ENCODE data around the gene STPG1. TPM values are rescaled to one million over a fixed set of nuclear protein-coding genes. Genes with fewer than 3 reads are reported as not detected.

STPG1 gene
- total RNA-seq, 2 experiments from 2014 or later: 1.8 to 2.4 TPM

DNA sequence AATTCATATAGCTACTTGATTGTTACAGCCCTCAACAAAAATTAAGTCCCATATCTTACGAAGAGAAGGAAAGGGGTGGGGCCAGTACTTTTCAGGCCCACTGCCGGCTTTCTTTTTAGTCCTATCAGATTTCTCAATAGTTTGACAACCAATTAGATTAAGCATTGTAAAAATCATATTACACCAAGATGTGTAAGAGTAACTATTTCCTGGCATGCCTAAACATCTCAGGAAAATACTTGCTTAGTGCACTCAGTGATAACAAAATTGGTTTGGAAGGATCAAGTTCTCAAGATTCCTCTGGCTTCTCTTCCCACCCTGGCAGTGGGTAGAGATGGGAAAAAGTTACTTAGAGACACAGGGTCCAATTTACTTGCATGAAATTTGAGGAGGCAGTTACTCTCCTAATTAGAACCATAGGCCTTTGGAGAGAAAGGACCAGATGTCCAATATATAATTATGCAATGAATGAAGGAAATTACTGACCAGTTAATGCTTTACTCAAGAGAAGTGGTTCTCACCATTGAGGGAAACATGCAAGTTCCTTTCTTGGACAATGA, 30.1 kb downstream of the STPG1 start:
- TF ChIP-seq, protein P1, sequence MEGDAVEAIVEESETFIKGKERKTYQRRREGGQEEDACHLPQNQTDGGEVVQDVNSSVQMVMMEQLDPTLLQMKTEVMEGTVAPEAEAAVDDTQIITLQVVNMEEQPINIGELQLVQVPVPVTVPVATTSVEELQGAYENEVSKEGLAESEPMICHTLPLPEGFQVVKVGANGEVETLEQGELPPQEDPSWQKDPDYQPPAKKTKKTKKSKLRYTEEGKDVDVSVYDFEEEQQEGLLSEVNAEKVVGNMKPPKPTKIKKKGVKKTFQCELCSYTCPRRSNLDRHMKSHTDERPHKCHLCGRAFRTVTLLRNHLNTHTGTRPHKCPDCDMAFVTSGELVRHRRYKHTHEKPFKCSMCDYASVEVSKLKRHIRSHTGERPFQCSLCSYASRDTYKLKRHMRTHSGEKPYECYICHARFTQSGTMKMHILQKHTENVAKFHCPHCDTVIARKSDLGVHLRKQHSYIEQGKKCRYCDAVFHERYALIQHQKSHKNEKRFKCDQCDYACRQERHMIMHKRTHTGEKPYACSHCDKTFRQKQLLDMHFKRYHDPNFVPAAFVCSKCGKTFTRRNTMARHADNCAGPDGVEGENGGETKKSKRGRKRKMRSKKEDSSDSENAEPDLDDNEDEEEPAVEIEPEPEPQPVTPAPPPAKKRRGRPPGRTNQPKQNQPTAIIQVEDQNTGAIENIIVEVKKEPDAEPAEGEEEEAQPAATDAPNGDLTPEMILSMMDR (IDR thresholded peaks at IDR 0.05): no peak
- Mint-ChIP-seq H3K4me1 (ENCODE audit: low read depth) (no peaks in the 10 kb centered on the region), H3K27ac (no peak overlapping the region), H3K9me3 (no peaks in the 10 kb centered on the region), H3K36me3 (ENCODE audit: low read depth) (peaks cover 49% of the 10 kb centered on the region), H3K4me3 (no peak overlapping the region), H3K27me3 (no peaks in the 10 kb centered on the region)
- DNase-seq: no peak
- H3K27me3 ChIP-seq (ENCODE audit: control insufficient read depth in 1 of 2, insufficient read depth in 2 of 2, low read length in 2 of 2): no peaks in the 10 kb centered on the region
- no peak overlapping the region for H3K27ac ChIP-seq (ENCODE audit: low read depth in 1 of 2, low read length in 2 of 2)
- intact Hi-C loops (cut with DNase I, micrococcal nuclease): no loop called here
- no peak overlapping the region for H3K4me3 ChIP-seq (ENCODE audit: low read length)
- no peak for ATAC-seq (ENCODE audit: poor library complexity)
- no peaks in the 10 kb centered on the region for H3K9me3 ChIP-seq (ENCODE audit: control insufficient read depth in 1 of 2, insufficient read depth in 1 of 2, low read length in 2 of 2)
- CTCF ChIA-PET: no interaction called here
- peaks cover 27% of the 10 kb centered on the region for H3K4me1 ChIP-seq (ENCODE audit: insufficient read depth, low read length)
- POLR2A ChIA-PET: no interaction called here
- no peaks in the 10 kb centered on the region for H3K36me3 ChIP-seq (ENCODE audit: insufficient read depth, low read length)

DNA sequence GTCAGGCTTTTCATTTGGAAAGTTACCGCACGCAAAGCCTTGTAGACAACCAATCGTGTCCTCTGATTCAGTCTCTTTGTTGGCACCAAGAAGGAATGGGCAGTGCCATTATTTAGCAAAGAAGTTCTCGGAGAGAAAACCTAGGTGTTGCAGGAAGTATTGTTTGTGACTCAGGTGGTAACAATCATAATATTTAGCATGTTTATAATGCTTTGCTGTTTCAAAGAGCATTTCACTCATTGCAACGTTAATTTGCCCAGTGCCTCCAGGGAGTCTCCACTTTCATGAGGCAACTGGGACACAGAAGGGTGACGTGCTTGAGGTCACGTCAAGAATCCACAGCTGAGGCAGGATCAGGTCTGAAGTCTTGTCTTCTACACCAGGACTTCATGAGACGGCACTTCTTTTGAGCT, 31.4 kb downstream of the STPG1 start:
- ChIA-PET CTCF (no interaction called here), POLR2A (no interaction called here)
- DNase-seq: no peak
- H3K27me3 ChIP-seq (ENCODE audit: control insufficient read depth in 1 of 2, insufficient read depth in 2 of 2, low read length in 2 of 2): no peaks in the 10 kb centered on the region
- no peaks in the 10 kb centered on the region for H3K9me3 ChIP-seq (ENCODE audit: control insufficient read depth in 1 of 2, insufficient read depth in 1 of 2, low read length in 2 of 2)
- Mint-ChIP-seq H3K9me3 (no peaks in the 10 kb centered on the region), H3K4me3 (no peak overlapping the region), H3K27me3 (no peaks in the 10 kb centered on the region), H3K27ac (no peak overlapping the region), H3K4me1 (ENCODE audit: low read depth) (no peaks in the 10 kb centered on the region), H3K36me3 (ENCODE audit: low read depth) (peaks cover 48% of the 10 kb centered on the region)
- intact Hi-C loops (cut with DNase I, micrococcal nuclease): no loop called here
- H3K4me3 ChIP-seq (ENCODE audit: low read length): no peak overlapping the region
- H3K4me1 ChIP-seq (ENCODE audit: insufficient read depth, low read length): peaks cover 27% of the 10 kb centered on the region
- H3K27ac ChIP-seq (ENCODE audit: low read depth in 1 of 2, low read length in 2 of 2): no peak overlapping the region
- TF ChIP-seq, protein P1 (IDR thresholded peaks at IDR 0.05): no peak
- H3K36me3 ChIP-seq (ENCODE audit: insufficient read depth, low read length): no peaks in the 10 kb centered on the region
- no peak for ATAC-seq (ENCODE audit: poor library complexity)

DNA sequence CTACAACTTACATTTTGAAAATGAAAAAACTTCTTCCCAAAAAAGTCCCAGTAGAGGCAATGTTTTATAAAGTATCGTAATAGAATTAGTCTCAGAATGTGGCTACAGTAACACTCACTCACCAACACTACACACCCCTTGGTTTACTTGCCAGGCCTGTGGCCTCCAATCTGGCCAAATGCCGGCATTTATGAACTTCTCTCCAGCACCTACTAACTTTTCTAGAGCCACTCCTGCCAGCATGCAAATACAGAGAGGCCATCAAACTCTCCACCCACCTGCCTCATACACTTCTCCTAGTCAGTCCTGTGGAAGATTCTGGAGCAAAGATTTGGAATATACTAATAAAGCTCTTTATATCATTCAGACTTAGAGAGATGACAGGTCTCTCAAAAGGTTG, 32.3 kb downstream of the STPG1 start:
- H3K27ac Mint-ChIP-seq: no peak overlapping the region
- ATAC-seq (ENCODE audit: poor library complexity): no peak
- H3K9me3 Mint-ChIP-seq: no peaks in the 10 kb centered on the region
- no peaks in the 10 kb centered on the region for H3K36me3 ChIP-seq (ENCODE audit: insufficient read depth, low read length)
- no peak overlapping the region for H3K4me3 ChIP-seq (ENCODE audit: low read length)
- no peaks in the 10 kb centered on the region for H3K9me3 ChIP-seq (ENCODE audit: control insufficient read depth in 1 of 2, insufficient read depth in 1 of 2, low read length in 2 of 2)
- intact Hi-C loops (cut with DNase I, micrococcal nuclease): no loop called here
- no peak for DNase-seq
- H3K4me1 ChIP-seq (ENCODE audit: insufficient read depth, low read length): peaks cover 24% of the 10 kb centered on the region
- ChIA-PET CTCF (interaction anchor here (1.8 kb wide), 1 partner anchor 10 kb away, joined by 7 read pairs; no protein-coding TSS in a partner anchor), POLR2A (no interaction called here)
- no peak overlapping the region for H3K4me3 Mint-ChIP-seq
- no peaks in the 10 kb centered on the region for H3K27me3 ChIP-seq (ENCODE audit: control insufficient read depth in 1 of 2, insufficient read depth in 2 of 2, low read length in 2 of 2)
- peaks cover 45% of the 10 kb centered on the region for H3K36me3 Mint-ChIP-seq (ENCODE audit: low read depth)
- no peak overlapping the region for H3K27ac ChIP-seq (ENCODE audit: low read depth in 1 of 2, low read length in 2 of 2)
- TF ChIP-seq, protein P1 (IDR thresholded peaks at IDR 0.05): no peak
- no peaks in the 10 kb centered on the region for H3K4me1 Mint-ChIP-seq (ENCODE audit: low read depth)
- H3K27me3 Mint-ChIP-seq: no peaks in the 10 kb centered on the region
